HEK293T (cell line): ENCODE results near the gene ZNF358.

Source experiments
- CTCF ChIA-PET: fragments of 350-600 bp; formaldehyde crosslinking; extraction: SDS; loops from one replicate; lab custom pipeline; 2021; ENCODE audit warnings: antibody characterized with exemption, inconsistent platforms; lab: Yijun Ruan, JAX
- POLR2A ChIA-PET: fragments of 350-600 bp; formaldehyde crosslinking; extraction: SDS; loops from one replicate; lab custom pipeline; 2020; ENCODE audit warnings: antibody characterized with exemption, inconsistent platforms; lab: Yijun Ruan, JAX
- DNase-seq: peaks from one replicate; pipeline ENCODE4 v3.0.0; 2012; ENCODE audit warnings: mixed read lengths; ENCODE audit errors: extremely low spot score
- ARNT ChIP-seq: fragments of 450-650 bp; IDR thresholded peaks from 2 replicates; pipeline ENCODE4 v1.6.1; 2017; ENCODE audit warnings: mild to moderate bottlenecking
- BHLHE40 ChIP-seq: fragments of 450-650 bp; IDR thresholded peaks from 2 replicates; pipeline ENCODE4 v1.6.1; 2016; ENCODE audit warnings: mild to moderate bottlenecking, moderate library complexity, borderline replicate concordance
- CTBP1 ChIP-seq: fragments of 450-650 bp; IDR thresholded peaks from 2 replicates; pipeline ENCODE4 v1.6.1; 2016; ENCODE audit warnings: borderline replicate concordance
- ELF4 ChIP-seq: fragments of 450-650 bp; IDR thresholded peaks from 2 replicates; pipeline ENCODE4 v1.6.1; 2017; ENCODE audit warnings: antibody characterized with exemption
- FOXA1 ChIP-seq: fragments of 450-650 bp; IDR thresholded peaks from 2 replicates; pipeline ENCODE4 v1.6.1; 2016; ENCODE audit warnings: mild to moderate bottlenecking
- FOXK2 ChIP-seq: fragments of 450-650 bp; IDR thresholded peaks from 2 replicates; pipeline ENCODE4 v1.6.1; 2016; ENCODE audit warnings: mild to moderate bottlenecking
- FOXM1 ChIP-seq: fragments of 450-650 bp; IDR thresholded peaks from 2 replicates; pipeline ENCODE4 v1.6.1; 2017; ENCODE audit warnings: mild to moderate bottlenecking, borderline replicate concordance
- HDGF ChIP-seq: fragments of 450-650 bp; IDR thresholded peaks from 2 replicates; pipeline ENCODE4 v1.6.1; 2017; ENCODE audit warnings: antibody characterized with exemption, borderline replicate concordance
- L3MBTL2 ChIP-seq: fragments of 450-650 bp; conservative IDR thresholded peaks from 2 replicates; pipeline ENCODE4 v1.6.1; 2016; ENCODE audit warnings: mild to moderate bottlenecking
- LEF1 ChIP-seq: fragments of 450-650 bp; IDR thresholded peaks from 2 replicates; pipeline ENCODE4 v1.6.1; 2017; ENCODE audit warnings: mild to moderate bottlenecking, borderline replicate concordance
- NFRKB ChIP-seq: fragments of 450-650 bp; IDR thresholded peaks from 2 replicates; pipeline ENCODE4 v1.6.1; 2016; ENCODE audit warnings: mild to moderate bottlenecking, moderate library complexity
- SP1 ChIP-seq: fragments of 450-650 bp; IDR thresholded peaks from 2 replicates; pipeline ENCODE4 v1.6.1; 2017
- SUZ12 ChIP-seq: fragments of 450-650 bp; IDR thresholded peaks from 2 replicates; pipeline ENCODE4 v1.6.1; 2016; ENCODE audit warnings: mild to moderate bottlenecking
- TARDBP ChIP-seq: fragments of 450-650 bp; IDR thresholded peaks from 2 replicates; pipeline ENCODE4 v1.6.1; 2016
- ZNF384 ChIP-seq: fragments of 450-650 bp; IDR thresholded peaks from 2 replicates; pipeline ENCODE4 v1.6.1; 2016
- TF ChIP-seq, protein P1 (sequence below): fragments of 450-650 bp; IDR thresholded peaks from 2 replicates; pipeline ENCODE4 v1.6.1; 2016

Gene ZNF358

GRCh38 chr19:7515110-7515644, 726 bp upstream of the ZNF358 start:
- TF ChIP-seq CTBP1 (no peak), FOXK2 (no peak), TARDBP (no peak), SUZ12 (no peak)
- TF ChIP-seq, protein P1, sequence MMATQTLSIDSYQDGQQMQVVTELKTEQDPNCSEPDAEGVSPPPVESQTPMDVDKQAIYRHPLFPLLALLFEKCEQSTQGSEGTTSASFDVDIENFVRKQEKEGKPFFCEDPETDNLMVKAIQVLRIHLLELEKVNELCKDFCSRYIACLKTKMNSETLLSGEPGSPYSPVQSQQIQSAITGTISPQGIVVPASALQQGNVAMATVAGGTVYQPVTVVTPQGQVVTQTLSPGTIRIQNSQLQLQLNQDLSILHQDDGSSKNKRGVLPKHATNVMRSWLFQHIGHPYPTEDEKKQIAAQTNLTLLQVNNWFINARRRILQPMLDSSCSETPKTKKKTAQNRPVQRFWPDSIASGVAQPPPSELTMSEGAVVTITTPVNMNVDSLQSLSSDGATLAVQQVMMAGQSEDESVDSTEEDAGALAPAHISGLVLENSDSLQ: no peak
- POLR2A ChIA-PET: interaction anchor here (0.6 to 2.6 kb wide), 5 partner anchors 9 to 26 kb away, joined by 3 to 21 read pairs (median 5); a partner anchor contains a TSS
- CTCF ChIA-PET: no interaction called here
- no peak for DNase-seq

GRCh38 chr19:7516333-7516732, 430 bp downstream of the ZNF358 start:
- ChIA-PET CTCF (interaction anchor here (0.8 kb wide), 1 partner anchor 19 kb away, joined by 3 read pairs; a partner anchor contains a TSS), POLR2A (interaction anchor here (1.0 to 2.6 kb wide), 6 partner anchors 10 to 353 kb away, joined by 3 to 21 read pairs (median 4); no protein-coding TSS in a partner anchor)
- DNase-seq: no peak
- TF ChIP-seq TARDBP (no peak), HDGF (no peak), FOXM1 (no peak), NFRKB (no peak), CTBP1 (no peak), L3MBTL2 (no peak), FOXK2 (no peak), FOXA1 (no peak), SUZ12 (no peak), LEF1 (no peak), ZNF384 (no peak), ELF4 (no peak), BHLHE40 (no peak), SP1 (no peak), ARNT (no peak)
- TF ChIP-seq, protein P1: no peak

DNA sequence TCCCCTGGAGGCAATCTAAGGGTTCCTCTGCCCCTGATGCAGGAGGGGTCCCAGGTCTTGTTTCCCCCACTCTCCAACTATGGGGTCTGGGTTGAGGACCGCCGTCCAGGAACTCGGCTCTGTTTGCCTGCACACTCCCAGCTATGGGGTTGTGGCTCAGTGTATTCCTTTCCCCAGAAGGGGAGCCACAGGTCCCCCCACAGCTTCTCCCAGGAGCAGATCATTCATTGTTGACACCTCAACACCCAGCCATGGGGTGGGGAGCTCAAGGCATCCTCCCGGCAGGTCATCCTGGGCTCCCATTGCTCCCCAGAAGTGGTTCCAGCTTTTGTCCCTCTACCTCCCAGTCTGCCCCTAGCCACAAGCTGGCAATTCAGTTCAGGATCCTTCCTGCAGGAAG, 975 bp downstream of the ZNF358 start:
- ChIA-PET POLR2A (interaction anchor here (1.0 to 2.6 kb wide), 3 partner anchors 10 to 352 kb away, joined by 3 to 21 read pairs (median 4); no protein-coding TSS in a partner anchor), CTCF (no interaction called here)
- TF ChIP-seq LEF1: no peak
- DNase-seq: no peak

DNA sequence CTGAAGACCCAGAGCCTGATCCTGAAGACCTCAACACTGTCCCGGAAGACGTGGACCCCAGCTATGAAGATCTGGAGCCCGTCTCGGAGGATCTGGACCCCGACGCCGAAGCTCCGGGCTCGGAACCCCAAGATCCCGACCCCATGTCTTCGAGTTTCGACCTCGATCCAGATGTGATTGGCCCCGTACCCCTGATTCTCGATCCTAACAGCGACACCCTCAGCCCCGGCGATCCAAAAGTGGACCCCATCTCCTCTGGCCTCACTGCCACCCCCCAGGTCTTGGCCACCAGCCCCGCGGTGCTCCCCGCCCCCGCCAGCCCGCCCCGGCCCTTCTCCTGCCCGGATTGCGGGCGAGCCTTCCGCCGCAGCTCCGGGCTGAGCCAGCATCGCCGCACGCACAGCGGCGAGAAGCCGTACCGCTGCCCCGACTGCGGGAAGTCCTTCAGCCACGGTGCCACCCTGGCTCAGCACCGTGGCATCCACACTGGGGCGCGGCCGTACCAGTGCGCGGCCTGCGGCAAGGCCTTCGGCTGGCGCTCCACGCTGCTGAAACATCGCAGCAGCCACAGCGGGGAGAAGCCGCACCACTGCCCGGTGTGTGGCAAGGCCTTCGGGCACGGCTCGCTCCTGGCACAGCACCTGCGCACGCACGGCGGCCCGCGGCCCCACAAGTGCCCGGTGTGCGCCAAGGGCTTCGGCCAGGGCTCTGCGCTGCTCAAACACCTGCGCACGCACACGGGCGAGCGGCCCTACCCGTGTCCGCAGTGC, 3.6 kb downstream of the ZNF358 start:
- CTCF ChIA-PET: no interaction called here
- TF ChIP-seq NFRKB (no peak), TARDBP (no peak), ARNT (no peak), BHLHE40 (no peak), HDGF (no peak), ELF4 (no peak), ZNF384 (no peak), FOXM1 (no peak), FOXA1 (no peak), LEF1 (no peak), CTBP1 (no peak), FOXK2 (no peak), SP1 (no peak), L3MBTL2 (no peak), SUZ12 (no peak)
- TF ChIP-seq, protein P1: no peak
- POLR2A ChIA-PET: interaction anchor here (0.6 kb wide), 1 partner anchor 88 kb away, joined by 3 read pairs; no protein-coding TSS in a partner anchor
- no peak for DNase-seq

DNA sequence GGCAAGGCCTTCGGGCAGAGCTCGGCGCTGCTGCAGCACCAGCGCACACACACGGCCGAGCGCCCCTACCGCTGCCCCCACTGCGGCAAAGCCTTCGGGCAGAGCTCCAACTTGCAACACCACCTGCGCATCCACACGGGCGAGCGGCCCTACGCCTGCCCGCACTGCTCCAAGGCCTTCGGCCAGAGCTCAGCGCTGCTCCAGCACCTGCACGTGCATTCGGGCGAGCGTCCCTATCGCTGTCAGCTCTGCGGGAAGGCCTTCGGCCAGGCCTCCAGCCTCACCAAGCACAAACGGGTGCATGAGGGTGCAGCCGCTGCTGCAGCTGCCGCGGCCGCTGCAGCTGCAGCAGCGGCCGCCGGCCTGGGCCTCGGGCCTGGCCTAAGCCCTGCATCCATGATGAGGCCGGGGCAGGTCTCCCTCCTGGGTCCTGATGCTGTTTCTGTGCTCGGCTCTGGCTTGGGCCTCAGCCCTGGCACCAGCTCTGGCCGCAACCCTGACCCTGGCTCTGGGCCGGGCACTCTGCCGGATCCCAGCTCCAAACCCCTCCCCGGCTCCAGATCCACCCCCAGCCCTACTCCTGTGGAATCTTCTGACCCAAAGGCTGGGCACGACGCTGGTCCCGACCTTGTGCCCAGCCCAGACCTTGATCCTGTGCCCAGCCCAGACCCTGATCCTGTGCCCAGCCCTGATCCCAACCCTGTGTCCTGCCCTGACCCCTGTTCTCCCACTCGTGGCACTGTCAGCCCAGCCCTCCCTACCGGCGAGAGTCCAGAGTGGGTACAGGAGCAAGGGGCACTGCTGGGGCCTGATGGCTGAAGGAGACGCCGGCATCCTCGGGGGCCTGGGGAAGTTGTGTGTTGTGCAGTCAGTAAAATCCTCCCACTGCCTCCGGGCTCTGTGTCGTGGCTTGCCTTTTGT, 4.5 kb downstream of the ZNF358 start:
- DNase-seq: no peak
- CTCF ChIA-PET: no interaction called here
- POLR2A ChIA-PET: interaction anchor here (2.0 to 3.0 kb wide), 2 partner anchors 14 to 20 kb away, joined by 6 to 17 read pairs; no protein-coding TSS in a partner anchor
- TF ChIP-seq HDGF (no peak), SP1 (no peak), NFRKB (no peak), FOXA1 (no peak), ARNT (no peak), ELF4 (no peak), TARDBP (no peak), ZNF384 (no peak), SUZ12 (no peak), BHLHE40 (no peak), FOXM1 (no peak), L3MBTL2 (no peak), CTBP1 (no peak)
- TF ChIP-seq, protein P1: no peak
